COLO829 (cell line): Measurements from ENCODE around the gene ZBTB49.

ENCODE experiments used
- DNase-seq: peaks from one replicate; pipeline ENCODE4 v3.0.0; 2012; ENCODE audit warnings: low spot score

The ZBTB49 gene

DNA sequence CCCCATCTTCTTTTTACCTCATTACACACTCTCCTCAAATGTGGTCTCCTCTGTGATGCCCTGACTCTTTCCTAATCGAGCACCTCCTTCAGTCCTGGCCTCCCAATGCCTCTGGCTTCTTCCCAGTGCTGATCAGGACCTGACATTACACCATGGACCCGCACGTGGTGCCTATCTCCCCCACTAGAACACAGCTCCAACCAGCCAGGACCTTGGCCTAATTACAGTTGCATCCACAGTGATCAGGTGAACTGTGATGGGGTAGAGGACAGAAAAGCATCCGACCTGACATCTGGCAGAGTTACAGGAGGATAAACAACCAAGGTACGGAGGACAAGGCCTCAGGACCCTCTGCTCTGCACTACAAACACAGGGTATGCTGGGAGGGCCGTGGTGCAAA lies 12.5 kb upstream of the ZBTB49 start:
- no peak for DNase-seq

GRCh38 chr4:4281787-4282186 lies 8.3 kb upstream of the ZBTB49 start:
- DNase-seq, result no peak

DNA sequence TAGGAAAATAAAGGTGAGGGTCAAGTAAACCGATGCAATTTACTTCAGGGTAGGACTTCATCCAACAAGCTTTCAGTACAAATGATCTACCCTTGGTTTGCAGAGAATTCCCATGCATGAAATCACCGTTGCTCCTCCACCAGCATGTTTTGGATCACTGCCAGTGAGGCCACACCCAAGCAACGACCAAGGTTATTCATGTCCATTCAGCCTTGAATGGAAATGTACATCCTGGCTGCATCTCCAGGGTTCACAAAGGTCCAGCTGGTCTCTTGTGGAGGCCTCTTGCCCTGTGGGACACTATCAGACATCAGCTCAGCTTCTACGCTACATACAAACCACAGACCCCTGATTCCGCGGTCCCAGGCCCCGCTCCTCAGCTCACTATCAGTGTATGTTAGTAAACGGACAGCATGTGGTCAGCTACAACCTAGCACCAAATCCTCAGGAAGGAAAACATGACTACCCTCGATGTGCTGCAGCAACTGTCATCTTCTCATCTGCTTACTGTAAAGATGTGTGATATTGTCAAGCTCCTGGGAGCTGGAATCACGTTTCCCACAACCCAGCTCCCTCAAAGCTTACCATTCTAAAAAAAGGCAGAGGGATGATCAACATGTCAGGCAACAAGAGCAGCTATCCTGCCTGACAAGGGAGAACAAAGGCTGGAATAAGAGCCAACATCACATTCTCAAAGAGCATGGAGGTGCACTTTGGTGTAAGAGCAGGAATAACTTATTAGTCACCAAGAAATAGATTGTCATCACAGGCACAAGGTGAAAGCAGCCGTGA lies 5.0 kb upstream of the ZBTB49 start:
- no peak for DNase-seq

DNA sequence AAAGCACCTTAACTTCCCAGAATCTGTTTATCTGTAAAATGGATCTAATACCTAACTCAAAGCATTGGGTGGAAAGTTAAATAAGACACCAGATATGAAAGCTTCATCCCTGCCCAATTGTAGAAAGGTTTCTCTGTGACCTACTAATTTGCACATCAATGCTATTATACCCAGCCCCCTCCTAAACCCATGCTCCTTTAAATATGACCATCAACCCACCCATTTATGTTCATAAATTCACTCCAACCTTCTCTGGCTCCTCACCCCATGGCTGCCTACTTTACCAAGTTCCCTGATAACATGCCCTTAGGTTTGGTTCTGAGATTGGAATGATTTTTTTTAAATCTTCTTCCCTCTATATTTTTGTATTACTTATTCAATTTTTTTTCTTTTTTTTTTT lies 2.0 kb upstream of the ZBTB49 start:
- no peak for DNase-seq

GRCh38 chr4:4289055-4289454 lies 996 bp upstream of the ZBTB49 start:
- DNase-seq, result no peak

GRCh38 chr4:4289597-4289940 lies 482 bp upstream of the ZBTB49 start:
- DNase-seq, result no peak

GRCh38 chr4:4293279-4293678 lies 3.2 kb downstream of the ZBTB49 start:
- DNase-seq, result no peak

- DNase-seq, result no peak
These were observed 6.3 kb downstream of the ZBTB49 start for GRCh38 chr4:4296283-4296846.

DNA sequence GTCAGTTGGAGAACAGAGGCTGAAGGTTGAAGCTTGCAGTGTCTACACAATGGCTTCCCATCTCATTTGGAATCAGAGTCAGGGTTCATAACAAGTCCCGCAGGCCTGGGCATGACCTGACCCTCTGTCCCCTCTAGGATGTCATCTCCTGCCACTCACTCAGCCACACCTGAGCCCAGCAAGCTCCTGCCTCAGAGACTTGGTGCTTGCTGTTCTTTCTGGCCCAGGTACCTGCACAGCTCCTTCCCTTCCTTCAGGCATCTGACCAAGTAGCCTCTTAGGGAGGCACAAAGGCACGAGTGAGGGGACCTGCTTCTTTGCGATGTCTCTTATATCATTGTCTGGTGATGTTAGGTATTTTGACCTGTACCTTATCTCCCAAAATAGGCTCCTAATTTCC lies 9.0 kb downstream of the ZBTB49 start:
- no peak for DNase-seq

DNA sequence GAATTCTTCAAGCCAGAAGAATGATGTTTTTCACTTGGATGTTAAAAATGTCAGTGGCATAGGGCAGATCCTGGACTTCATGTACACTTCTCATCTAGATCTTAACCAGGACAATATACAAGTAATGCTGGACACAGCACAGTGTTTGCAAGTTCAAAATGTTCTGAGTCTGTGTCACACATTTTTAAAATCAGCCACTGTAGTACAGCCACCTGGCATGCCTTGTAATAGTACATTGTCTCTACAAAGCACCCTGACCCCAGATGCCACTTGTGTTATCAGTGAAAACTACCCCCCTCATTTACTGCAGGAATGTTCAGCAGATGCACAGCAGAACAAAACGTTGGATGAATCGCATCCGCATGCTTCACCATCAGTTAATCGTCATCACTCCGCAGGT lies 11.9 kb downstream of the ZBTB49 start:
- no peak for DNase-seq

DNA sequence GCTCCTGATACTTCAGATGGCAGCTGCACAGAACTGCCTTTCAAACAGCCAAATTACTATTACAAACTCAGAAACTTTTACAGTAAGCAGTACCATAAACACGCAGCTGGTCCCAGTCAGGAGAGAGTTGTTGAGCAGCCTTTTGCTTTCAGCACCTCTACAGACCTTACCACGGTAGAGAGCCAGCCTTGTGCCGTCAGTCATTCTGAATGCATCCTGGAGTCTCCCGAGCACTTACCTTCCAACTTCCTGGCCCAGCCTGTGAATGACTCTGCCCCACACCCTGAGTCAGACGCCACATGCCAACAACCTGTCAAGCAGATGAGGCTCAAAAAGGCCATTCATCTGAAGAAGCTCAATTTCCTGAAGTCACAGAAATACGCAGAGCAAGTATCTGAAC lies 12.4 kb downstream of the ZBTB49 start:
- DNase-seq, result no peak

DNA sequence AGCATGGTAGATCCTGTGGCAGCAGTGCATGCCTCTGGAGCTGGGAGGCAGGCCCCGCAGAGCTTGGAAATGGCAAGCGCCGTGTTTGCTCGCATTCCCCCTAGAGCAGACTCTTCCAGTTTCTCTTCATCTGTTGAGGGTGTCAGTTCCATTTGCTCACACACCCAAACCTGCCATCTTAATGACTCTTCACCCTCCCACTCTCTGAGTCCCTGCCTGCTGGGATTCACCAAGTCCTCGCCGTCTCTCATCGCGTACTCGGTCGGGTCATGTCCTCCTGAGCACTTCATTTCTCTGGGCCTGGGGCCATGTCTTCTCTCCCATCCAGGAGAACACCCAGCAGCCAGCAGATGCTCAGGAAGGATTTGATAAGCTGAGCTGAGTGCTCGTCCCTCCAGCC lies 16.9 kb downstream of the ZBTB49 start:
- no peak for DNase-seq

- no peak for DNase-seq
These were observed 18.9 kb downstream of the ZBTB49 start for GRCh38 chr4:4308800-4309441.

DNA sequence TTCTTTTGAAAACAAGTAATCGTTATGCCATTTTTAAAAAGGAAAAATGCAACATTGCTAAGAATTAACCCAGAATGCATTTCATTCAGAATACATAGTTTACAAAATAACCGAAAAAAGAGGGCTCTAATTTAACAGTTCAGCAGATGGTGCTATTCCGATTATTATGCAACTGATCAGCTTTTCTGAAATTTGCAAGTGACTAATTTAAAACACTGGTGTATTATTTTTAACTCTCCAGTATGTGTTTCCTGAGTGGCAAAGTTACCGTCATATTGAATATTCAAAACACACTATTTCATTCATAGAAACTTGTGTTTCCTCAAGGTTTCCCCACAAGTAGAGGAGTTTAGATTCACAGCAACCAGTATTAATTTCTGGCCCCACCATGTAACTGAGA lies 21.1 kb downstream of the ZBTB49 start:
- DNase-seq, result no peak

DNA sequence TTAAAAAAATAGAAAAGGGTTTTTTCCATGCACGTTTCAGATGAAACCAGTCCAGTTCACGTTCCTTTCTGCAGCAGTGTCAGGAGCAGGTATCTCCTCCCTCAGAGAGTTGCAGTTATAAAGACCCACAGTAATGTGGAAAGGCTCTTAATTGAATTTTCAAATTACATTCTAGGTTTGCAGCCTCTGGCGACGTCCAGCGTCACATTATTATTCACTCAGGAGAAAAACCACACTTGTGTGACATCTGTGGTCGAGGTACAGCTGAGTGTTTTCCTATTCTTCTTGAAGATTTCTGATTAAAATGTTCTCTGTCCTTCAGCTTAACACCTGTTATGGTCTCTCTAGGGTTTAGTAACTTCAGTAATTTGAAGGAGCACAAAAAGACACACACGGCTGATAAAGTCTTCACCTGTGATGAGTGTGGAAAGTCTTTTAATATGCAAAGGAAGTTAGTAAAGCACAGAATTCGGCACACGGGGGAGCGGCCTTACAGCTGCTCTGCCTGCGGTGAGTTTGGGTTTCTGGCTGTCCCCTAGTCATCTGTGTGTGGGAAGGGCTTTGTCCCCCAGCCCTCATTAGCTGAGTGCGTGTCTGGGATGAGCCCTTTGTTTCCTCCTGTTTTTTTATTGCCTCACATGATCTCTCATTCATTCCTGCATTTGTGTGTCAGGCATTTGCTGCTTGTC lies 25.6 kb downstream of the ZBTB49 start:
- no peak for DNase-seq

DNA sequence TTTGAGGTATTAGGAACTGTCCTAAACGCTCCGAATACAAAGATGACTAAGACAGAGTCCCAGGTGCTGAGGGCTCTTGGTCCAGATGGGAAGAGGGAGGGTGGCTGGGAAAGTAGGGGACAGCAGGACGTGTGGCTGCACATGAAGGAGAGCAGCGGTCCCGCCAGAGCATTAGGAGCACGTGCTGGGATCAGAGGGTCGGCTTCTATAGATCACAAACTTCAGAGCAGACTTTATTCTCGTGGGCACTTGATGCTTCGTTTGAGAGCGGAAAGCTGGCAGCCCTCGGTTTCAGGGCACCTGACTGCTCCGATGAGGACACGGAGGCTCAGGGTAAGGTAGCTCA lies 26.1 kb downstream of the ZBTB49 start:
- no peak for DNase-seq

- DNase-seq, result no peak
These were observed 27.6 kb downstream of the ZBTB49 start for GRCh38 chr4:4317496-4318232.

- no peak for DNase-seq
These were observed 30.5 kb downstream of the ZBTB49 start for GRCh38 chr4:4320528-4320927.

DNA sequence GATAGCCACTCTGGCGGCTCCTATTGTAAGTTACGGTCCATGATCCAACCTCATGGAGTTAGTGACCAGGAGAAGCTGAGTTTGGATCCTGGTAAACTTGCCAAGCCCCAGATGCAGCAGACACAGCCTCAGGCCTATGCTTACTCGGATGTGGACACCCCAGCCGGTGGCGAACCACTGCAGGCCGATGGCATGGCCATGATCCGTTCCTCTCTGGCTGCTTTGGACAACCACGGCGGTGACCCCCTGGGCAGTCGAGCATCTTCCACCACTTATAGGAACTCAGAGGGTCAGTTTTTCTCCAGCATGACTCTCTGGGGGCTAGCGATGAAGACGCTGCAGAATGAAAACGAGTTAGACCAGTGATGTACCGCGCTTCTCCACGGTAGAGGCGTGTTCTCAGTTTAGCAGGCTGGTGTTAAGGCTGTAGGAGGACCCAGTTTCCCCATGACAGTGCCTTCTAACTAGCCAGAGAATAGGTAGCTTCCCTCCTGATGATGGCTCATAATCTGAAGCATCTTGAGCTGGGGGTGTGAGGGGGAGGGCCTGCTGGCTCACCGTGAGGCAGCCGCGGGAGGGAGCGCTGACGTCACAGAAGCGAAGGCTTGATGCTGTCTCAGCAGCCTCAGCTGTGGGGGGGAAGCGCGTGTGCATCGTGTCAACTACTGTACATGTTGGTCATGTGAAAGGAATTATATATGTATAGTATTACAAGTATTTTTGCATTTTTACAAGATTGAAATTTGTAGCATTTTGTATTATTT lies 31.1 kb downstream of the ZBTB49 start:
- DNase-seq, result no peak

GRCh38 chr4:4321951-4322688 lies 32.1 kb downstream of the ZBTB49 start:
- no peak for DNase-seq
